Activated CD4-positive, alpha-beta T cell treated with anti-CD3 and anti-CD28 coated beads for 4 hours (primary cell): ENCODE data around the gene EFTUD2.

Experiments used
- DNase-seq, 2 donors: peaks; one replicate each; pipeline ENCODE4 v3.0.0-alpha.2; 2020

The EFTUD2 gene

DNA sequence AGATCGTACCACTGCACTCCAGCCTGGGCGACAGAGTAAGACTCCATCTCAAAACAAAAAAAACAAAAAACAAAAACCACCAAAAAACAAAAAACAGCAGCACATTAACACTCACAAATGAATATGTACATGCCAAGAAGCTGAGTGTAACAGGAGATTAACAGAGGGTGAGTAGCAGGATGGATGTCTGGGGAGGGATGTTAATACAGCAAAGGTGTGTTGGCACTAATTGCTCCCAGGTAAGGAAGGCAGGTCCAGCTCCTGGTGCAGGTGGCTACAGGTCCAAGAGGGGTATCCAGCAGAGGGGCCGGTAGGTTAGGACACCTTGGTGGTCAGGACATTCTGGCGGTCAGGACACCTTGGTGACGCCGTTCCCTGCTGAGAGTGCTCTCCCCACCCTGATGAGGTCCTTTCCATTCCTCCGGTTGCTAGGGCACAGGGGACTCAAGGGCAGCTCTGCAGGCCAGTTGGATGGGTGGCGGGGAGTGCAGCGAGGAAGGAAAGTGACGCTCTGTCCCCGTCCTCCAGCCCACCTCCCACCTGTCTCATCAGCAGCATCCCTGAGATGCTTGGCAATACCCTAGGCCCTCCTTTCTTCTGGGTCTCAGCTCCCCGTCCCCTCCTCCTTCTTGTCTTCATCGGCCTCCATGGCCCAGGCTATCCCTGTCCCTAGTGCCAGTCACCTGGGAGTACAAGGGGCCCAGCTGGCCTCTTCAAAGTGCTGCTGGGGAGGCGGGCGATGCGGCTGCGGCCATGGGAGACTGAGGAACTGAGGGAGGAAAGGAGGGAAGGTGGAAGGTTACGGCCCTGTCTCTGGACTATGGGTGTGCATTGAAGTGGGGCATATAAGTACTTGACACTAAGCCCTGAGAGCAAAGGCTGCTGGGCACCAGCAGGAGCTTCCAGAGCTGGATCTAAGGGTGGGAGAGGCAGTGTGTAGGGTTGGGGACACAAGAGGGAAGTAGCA lies 26.8 kb upstream of the EFTUD2 start:
- DNase-seq: no peak

DNA sequence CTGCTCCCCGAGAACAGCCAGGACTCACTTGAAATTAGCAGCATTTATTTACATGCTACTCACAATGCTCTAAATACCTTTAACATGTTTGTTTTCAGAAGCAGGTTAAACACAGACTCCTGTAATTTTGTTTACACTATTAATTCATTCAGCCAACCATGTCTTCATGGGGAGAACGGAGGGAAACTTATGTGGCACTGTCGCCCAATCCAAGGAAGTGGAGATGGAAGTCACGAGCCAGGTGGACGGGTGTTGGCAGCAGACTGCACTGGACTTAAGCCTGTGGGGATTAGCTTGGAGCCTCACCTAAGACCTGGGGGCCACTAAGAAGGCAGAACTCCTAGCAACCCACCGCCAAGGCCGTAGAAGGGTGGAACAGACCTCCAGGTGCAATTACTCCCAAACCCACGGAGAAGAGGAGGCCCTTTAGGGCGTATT lies 24.9 kb upstream of the EFTUD2 start:
- DNase-seq: no peak

DNA sequence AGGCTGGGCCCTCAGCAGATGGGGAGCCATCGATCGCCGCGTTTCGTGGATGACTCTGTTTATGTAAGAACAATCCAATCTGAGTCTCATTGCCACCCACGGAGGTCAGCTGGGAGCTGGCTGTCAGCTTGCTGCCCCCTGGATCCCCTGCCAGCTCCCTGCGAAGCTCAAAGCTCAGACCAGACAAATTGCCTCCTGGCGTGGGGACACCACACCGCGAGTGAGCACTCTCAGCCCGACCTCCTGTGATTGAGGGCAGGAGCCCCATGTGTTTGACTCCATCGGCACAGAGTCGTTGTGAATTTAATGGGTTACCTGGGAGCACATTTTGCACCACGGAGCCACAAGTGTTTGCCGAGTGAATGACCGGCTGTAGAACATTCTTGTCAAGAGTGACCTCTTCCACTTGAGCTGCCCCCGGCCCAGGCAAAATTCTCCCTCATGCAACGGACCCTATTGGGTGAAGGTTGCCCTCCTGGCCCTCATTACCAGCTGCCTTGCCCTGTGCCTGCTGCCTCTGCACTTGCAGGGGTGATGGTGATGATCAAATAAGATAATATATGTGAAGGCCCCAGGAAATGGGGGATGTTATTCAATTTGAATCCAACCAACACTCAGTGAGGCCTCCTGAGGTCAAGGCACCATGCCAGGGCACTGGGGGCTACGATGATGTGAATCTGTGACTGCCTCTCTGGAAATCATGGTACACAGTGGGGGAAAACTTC lies 23.7 kb upstream of the EFTUD2 start:
- DNase-seq: no peak

DNA sequence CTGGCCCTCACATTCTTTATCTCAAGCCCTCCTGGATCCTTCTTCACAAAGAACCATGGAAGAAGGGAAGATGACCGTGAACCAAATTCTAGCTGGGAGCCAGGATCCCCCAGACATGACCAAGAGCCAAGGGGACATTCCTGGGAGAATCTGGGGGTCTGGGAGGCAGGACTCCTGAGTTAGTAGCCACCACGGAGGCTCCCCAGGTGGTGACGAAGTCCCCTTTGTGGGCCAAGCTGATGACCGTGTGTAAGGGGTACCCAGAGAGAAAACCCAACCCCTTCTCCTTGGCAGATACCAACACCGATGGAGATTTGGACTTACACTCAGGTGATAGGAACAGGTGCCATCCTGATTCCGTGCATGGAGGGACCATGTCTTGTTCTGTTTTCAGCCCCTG lies 22.9 kb upstream of the EFTUD2 start:
- no peak for DNase-seq

DNA sequence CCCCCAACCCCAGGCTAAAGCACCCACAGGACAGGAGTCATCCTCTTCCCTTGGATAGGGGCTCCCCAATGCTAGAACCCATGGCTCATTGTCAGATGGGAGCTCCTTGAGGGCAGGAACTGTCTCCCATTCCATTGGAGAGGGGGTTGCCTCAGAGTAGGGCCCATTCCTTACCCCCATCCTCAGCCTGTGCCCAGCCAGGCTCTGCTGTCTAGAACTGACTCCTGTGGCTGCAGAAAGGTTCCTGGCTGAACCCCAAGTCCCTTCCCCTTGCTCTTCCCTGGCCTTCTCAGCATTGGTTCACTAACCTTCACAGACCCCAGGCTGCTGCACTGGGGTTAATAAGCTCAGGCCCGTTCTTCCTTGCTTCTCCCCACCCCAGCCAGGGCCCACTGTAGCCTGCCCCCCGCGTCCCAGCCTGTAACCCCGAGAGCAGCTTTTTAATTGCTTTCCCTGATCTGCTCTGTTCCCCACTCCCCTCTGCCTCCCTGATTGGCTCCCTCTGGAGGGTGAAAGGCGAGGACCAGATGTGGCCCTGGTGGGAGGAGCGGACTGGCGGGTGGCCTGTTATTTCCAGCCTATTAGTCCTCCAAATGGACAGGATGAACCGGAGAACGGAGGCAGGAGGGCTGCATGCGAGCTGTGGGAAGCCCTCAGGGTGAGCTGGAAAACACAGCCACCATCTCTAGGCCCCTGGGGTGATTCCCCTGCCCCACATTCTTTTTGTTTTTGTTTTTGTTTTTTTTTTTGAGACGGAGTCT lies 22.1 kb upstream of the EFTUD2 start:
- DNase-seq: no peak

DNA sequence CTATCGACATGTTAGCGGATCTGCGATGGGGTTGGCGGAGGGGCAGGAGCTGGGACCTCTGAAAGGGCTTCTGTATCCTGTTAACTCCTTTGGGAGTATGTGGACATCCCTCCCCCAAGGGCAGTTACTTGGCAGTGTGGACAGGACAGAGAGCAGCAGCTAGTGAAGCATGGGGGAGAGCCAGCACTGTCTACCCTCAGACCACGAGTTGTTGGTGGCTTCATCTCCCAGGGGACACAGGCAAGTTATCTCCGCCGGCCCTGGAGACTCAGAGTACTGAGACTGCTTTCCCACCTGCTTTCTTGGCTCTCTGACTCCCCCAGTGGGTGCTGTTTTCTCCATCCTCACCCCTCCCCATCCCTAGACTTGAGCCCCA lies 21.3 kb upstream of the EFTUD2 start:
- no peak for DNase-seq

DNA sequence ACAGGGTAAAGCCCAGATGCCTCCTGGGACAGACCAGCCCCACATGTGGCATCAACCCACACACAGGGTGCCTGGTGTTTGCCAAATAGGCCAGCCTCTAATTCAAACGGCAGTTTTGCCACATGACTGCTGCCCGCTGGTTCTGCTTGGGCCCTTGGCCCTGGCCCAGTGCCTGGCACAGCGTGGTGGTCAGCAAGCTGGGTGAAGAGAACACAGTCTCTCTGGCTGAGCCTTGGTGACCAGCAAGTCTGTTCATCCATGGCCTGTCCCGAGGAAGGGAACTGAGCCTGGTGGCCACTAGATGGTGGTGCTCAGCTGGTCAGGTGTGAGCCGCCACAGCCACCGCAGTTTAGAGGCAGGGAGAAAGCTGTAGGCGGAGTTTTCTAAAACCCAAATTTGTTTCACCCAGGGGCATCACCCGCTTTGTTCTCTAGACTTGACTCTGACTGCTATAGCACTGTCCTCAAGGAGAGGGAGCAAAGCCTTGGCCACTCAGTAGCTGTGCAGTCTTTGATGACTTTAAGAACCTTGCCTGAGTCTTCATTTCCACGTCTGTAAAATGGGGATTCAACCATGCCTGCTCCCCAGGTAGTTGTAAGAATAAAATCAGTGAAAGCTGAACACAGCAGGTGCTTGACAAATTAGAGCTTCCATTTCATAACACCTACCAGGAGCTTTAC lies 20.8 kb upstream of the EFTUD2 start:
- peak; percentile 53 to 61 for DNase-seq

DNA sequence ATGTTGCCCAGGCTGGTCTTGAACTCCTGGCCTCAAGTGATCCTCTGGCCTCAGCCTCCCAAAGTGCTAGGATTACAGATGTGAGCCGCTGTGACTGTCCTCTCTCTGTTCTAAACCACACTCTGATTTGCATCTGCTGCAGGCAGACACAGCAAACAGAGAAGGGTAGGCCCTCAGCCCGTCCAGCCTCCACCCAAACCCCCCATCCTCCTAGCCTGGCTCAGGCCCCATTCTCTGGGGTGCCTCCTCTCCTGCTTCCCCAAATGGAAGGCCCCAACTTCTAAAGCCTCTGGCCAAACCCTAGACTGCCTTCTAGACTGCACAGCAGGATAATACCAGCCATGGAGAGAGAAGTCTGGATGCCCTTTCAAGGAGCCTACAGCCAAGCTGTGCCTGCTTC lies 20.2 kb upstream of the EFTUD2 start:
- no peak for DNase-seq

DNA sequence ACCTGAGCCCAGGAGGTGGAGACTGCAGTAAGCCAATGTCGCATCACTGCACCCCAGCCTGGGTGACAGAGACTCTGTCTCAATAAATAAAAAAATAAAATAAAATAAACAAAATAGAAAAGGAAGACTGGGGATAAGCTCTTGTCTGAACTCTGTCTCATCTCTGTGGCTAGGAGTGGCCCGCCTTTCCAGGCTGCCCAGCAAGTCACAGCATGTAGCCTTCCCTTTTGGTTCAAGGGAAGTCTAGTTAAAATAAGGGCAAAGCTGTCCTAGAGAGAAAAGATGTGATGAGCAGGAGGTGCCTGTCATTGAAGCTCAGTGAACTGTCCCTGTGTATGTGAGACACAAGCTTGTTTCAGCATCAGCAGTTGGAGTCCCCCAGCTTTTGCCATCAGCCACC lies 18.8 kb upstream of the EFTUD2 start:
- no peak for DNase-seq

DNA sequence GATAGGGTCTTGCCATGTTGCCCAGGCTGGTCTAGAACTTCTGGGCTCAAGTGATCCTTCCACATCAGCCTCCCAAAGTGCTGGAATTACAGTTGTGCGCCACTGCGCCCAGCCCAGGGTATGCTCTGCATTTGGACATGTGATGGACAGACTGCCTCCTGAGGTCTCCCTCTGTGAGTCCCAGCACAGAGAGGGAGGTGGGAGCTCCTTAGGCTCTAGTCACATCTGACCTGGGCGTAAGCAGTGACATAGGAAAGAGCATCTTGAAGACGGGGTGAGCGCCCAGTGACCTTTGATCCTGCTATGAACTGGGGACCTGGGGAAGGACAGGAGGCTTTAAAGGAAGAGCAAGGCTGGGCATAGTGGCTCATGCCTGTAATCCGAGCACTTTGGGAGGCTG lies 18.2 kb upstream of the EFTUD2 start:
- DNase-seq: no peak

DNA sequence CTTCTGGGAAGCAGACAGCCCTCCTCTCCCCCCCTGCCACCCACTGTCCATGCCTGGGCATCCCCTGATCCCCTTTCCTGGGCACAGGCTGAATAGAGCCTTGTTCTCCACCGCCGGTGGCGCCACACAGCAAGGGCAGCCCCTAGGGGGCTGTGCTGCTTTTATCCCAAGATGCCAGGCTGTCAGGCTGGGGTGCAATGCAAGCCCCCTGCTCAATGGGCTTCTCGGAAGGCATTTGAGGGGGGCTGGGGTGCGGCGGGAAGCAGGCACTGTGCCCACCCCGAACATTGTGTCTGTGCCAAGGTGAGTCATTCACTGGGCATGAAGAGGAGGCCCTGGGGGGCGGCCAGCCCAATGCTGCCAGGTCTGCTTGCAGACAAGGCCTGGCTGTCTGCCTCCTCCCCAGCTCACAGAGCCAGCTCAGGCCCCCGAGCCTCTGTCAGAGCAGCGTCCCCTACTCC lies 17.6 kb upstream of the EFTUD2 start:
- no peak for DNase-seq

DNA sequence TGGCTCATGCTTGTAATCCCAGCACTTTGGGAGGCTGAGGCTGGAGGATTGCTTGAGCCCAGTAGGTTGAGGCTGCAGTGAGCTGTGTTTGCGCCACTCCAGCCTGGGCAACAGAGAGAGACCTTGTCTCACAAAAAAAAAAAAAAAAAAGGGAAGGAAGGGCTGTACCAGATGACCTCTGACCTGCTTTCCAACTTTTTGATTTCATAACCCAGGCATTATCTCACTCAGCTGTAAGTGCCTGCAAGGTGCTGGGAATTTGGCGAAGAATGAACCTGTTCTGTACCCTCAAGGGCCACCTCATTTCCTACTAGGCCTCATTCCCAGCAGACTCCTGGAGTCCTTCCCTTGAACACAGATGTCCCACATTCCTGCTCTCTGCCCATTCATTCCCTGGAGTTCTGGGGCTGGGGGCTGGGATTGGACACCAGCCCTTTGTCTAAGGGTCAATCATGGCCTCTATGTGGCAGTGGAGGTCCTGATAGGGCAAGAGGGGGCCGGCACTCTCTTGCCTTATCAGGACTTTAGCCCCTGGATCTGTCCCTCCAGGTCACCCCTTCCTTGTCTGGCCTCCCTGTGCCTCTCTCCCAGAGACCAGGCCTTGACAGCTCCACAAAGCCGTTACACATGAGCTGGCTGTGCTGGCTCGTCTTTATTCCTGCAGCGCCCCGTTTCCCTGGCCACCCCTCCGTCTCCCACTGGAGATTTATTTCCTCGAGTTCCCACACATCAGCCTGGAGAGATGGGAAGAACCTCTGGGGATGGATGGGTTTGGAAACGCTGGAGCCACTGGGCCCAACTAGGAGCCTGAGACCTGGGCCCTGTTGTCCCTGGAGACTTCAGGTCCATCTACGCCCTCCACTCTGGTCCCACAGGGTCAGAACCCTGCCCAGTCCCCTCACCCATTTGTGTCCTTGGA lies 16.9 kb upstream of the EFTUD2 start:
- no peak for DNase-seq

DNA sequence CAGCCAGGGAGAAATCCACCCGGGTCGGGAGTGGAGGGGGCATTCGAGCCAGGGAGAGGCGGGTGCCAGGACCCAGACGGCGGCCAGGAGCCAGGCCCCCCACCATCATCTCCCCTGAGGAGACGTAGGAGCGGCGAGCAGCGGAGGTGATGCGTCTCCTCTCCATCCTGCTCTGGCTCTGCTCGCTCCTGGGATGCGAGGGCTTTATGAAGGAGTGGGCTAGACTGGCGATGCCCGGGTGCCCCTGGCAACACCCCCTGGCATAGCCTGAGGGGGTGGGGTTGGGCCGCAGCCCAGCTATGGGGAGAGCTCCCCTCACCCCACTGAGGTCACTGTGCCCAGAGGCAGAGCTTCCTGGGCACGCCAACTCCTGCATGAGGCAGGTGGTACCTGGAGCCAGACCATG lies 16.1 kb upstream of the EFTUD2 start, which contains the start of gene GFAP:
Gene GFAP (minus strand): TSS at position 180 of the 406 bp plus-strand sequence. CDS start 14 bp downstream, at position 166.
- no peak for DNase-seq

DNA sequence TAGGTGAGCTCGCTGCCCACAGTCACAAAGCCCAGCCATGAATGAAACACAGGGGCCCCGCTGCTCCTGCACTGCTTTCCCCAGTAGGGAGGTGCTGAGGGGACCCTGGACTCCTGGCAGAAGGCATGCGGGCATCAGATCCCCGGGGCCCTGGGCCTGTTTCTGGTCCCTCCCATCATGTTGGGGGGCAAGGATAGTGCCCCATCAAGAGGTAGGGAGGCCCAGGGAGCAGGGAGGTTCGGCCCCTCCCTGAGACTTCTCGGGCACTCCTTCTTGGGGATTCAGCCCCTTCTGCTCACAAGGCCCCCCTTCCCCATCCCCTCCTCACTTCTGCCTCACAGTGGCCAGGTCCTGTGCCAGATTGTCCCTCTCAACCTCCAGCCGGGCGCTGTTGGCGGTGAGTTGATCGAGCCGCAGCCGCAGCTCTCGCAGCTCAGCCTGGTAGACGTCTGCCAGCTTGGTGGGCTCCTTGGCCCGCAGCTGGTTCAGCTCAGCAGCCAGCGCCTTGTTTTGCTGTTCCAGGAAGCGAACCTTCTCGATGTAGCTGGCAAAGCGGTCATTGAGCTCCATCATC lies 15.5 kb upstream of the EFTUD2 start:
- DNase-seq: no peak

DNA sequence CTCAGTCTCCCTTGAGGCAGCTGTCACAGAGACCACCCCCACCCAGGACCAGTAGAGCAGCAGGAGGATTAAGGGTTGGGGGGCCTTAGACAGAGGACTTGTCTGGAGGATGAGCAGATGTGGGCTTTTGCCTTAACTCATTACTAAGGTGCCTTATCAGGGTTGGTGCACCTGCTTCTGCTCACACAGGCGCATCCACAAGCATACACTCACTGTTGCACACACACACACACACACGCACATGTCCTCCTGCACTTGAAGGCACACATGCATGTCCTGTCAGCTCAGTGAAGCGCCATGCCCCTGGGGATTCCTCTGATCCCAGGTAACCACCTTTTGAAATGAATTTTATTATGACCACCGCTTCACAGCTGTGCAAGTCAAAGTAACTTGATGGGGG lies 14.9 kb upstream of the EFTUD2 start:
- DNase-seq: no peak

DNA sequence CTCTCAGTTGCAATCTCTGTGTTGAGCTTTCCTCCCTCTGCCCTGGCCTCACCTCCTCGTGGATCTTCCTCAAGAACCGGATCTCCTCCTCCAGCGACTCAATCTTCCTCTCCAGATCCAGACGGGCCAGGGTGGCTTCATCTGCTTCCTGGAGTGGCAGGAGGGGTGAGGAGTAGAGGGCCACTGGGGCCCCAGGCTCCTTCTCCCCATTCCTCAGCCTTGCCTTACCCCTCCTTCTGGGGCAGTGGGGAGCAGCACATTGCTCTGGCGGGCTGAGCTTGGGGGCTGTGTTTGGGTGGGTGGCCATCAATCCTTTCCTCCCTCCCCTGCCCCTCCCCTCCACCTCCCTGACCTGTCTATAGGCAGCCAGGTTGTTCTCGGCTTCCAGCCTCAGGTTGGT lies 14.4 kb upstream of the EFTUD2 start:
- no peak for DNase-seq

DNA sequence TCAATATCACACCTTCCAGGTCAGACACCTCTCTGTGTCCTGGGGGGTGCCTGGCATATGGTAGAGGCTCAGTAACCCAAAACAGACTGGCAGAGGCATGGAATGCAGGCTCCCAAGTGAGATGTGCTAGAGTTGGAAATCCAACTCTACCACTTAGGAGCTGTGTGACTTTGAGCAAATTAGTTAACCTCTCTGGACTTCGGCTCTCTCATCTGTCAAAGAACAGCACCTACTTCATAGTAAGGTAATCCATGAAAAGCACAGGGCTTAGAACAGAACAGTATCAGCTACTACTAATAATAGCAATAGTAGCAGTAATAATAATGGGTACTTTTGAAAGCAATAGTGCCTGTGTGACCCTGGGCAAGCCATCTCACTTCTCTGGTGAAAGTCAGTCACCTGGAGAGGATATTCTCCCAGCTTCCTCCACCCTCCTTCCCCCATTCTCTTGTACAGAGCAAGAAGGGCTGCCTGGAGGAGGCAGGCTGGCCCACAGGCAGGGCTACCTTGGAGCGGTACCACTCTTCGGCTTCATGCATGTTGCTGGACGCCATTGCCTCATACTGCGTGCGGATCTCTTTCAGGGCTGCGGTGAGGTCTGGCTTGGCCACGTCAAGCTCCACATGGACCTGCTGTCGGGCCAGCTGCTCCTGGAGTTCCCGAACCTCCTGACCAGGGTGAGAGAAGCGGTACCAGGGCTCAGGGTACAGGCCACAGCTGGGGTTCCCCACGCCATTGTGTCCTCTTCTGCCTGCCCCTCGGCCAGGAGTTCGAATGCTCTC lies 13.7 kb upstream of the EFTUD2 start:
- DNase-seq: no peak

DNA sequence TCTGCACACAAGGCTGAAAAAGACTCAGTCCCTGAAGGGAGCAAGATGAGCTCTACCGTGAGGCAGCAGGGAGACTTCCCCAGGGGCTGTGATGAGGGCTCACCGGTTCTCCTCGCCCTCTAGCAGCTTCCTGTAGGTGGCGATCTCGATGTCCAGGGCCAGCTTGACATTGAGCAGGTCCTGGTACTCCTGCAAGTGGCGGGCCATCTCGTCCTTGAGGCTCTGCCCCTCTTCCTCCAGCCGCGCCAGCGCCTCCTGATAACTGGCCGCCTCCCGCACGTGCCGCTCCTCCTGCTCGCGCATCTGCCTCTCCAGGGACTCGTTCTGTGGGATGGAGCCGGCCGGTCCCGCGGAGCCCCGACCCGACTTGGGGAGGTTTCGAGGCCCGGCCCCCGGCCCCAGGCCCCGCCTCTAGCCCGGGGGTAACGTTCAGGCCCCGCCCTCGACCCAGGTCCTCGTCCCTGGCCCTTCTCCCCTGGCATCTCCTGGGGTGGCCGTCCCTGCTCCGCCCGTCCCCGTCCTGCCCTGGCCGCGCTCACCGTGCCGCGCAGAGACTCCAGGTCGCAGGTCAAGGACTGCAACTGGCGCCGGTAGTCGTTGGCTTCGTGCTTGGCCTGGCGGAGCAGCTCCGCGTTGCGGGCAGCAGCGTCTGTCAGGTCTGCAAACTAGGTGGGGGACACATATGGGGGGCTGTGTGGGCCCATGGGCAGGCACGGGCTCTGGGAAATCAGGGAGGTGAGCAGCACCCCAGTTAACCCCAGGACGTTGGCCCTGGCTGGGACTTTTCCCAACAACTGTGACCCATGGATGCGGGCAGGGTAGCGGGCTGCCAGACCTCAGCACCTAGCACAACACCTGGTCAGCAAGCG lies 12.1 kb upstream of the EFTUD2 start:
- peak; percentile 41 to 46 for DNase-seq
